Osteoblast (primary cell): ENCODE measurements around the gene SLC24A4. TPM values are rescaled to one million over a fixed set of nuclear protein-coding genes. Genes with fewer than 3 reads are reported as not detected.

Source experiments
- DNase-seq: peaks from one replicate; pipeline ENCODE4 v3.0.0; 2011; ENCODE audit warnings: low spot score, mixed read lengths; ENCODE audit not compliant: insufficient read length; ENCODE audit errors: missing footprints
- H2AFZ ChIP-seq: 2 replicates; pipeline ENCODE4 v1.6.0; 2011; ENCODE audit warnings: mild to moderate bottlenecking, low read length
- H3K27ac ChIP-seq: 2 replicates; pipeline ENCODE4 v1.5.1; 2011; ENCODE audit warnings: mild to moderate bottlenecking, low read depth, low read length, moderate library complexity
- H3K27me3 ChIP-seq: 2 replicates; pipeline ENCODE4 v1.6.0; 2012; ENCODE audit warnings: mild to moderate bottlenecking, control low read depth, inconsistent platforms, low read length, moderate library complexity; ENCODE audit not compliant: insufficient read depth
- H3K36me3 ChIP-seq: 2 replicates; pipeline ENCODE4 v1.5.1; 2011; ENCODE audit warnings: mild to moderate bottlenecking, low read length, control low read depth, moderate library complexity; ENCODE audit not compliant: insufficient read depth
- H3K4me1 ChIP-seq: 2 replicates; pipeline ENCODE4 v1.5.1; 2011; ENCODE audit warnings: mild to moderate bottlenecking, low read length, control low read depth, moderate library complexity; ENCODE audit not compliant: insufficient read depth
- H3K4me2 ChIP-seq: 2 replicates; pipeline ENCODE4 v1.6.0; 2011; ENCODE audit warnings: mild to moderate bottlenecking, low read length; ENCODE audit not compliant: insufficient read depth
- H3K4me3 ChIP-seq: fragments of 200-600 bp; sonication (generic); 3 replicates; pipeline ENCODE4 v1.5.1; 2012; ENCODE audit warnings: mild to moderate bottlenecking, low read length, inconsistent platforms; ENCODE audit not compliant: insufficient read depth
- H3K79me2 ChIP-seq: 2 replicates; pipeline ENCODE4 v1.6.0; 2012; ENCODE audit warnings: mild to moderate bottlenecking, low read length, control low read depth, inconsistent platforms; ENCODE audit not compliant: insufficient read depth
- H3K9me3 ChIP-seq: 2 replicates; pipeline ENCODE4 v1.5.1; 2011; ENCODE audit warnings: low read depth, low read length, control low read depth
- H4K20me1 ChIP-seq: 2 replicates; pipeline ENCODE4 v1.6.0; 2012; ENCODE audit warnings: mild to moderate bottlenecking, low read length, control low read depth; ENCODE audit not compliant: insufficient read depth
- total RNA-seq: library from RNA; depleted of rRNA; stranded (reverse); fragments of >200 nt; gene quantifications from 2 replicates; pipeline ENCODE4 v1.2.3, GENCODE V29; 2012
- TF ChIP-seq, protein P1 (sequence below): IDR thresholded peaks from 2 replicates; pipeline ENCODE4 v1.5.1; 2011; ENCODE audit warnings: mild to moderate bottlenecking, low read depth, low read length, moderate library complexity; ENCODE audit errors: extremely low read depth

Gene SLC24A4
- total RNA-seq, 1 donor: under 0.01 TPM

DNA sequence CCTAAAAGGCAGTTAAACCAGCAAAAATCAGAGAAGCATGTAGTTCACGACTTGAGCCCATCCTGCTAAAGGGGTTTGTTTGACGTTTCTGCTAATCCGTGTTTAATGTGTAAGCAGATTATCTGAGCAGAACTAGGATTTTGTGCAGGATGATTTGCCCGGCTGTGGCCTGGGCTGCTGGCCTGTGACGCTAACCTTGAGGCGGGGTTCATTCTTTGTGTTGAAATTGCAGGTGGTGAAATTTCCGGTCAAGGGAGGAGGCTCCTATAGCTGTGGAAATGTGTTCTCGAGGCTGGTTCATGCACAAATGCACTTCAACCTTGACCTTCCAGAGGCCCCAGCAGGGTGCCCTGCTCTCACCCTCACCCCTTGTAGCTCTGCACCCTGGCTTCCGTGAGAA, 63.7 kb downstream of the SLC24A4 start:
- Histone ChIP-seq H3K4me3 (no peak overlapping the region), H3K79me2 (no peaks in the 10 kb centered on the region), H3K9me3 (no peaks in the 10 kb centered on the region), H3K4me2 (no peak overlapping the region), H3K27ac (no peak overlapping the region), H3K4me1 (no peaks in the 10 kb centered on the region), H3K36me3 (no peaks in the 10 kb centered on the region), H3K27me3 (peaks cover 7% of the 10 kb centered on the region), H4K20me1 (no peaks in the 10 kb centered on the region), H2AFZ (no peak overlapping the region)
- no peak for DNase-seq
- TF ChIP-seq, protein P1, sequence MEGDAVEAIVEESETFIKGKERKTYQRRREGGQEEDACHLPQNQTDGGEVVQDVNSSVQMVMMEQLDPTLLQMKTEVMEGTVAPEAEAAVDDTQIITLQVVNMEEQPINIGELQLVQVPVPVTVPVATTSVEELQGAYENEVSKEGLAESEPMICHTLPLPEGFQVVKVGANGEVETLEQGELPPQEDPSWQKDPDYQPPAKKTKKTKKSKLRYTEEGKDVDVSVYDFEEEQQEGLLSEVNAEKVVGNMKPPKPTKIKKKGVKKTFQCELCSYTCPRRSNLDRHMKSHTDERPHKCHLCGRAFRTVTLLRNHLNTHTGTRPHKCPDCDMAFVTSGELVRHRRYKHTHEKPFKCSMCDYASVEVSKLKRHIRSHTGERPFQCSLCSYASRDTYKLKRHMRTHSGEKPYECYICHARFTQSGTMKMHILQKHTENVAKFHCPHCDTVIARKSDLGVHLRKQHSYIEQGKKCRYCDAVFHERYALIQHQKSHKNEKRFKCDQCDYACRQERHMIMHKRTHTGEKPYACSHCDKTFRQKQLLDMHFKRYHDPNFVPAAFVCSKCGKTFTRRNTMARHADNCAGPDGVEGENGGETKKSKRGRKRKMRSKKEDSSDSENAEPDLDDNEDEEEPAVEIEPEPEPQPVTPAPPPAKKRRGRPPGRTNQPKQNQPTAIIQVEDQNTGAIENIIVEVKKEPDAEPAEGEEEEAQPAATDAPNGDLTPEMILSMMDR: no peak

DNA sequence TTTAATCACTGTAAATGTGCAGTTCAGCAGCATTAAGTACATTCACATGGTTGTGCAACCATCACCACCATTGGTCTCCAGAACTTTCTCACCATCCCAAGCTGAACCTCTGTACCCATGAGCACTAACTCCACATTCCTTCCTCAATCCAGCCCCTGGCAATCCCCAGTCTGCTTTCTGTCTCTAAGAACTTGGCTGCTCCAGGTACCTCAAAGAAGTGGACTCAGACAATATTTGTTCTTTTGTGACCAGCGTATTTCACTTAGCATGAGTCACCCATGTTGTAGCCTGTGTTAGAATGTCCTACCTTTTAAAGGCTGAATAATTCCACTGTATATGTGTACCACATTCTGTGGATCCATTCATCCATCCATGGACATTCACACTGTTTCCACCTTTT, 64.6 kb downstream of the SLC24A4 start:
- DNase-seq: no peak
- Histone ChIP-seq H3K4me1 (no peaks in the 10 kb centered on the region), H3K4me3 (no peak overlapping the region), H4K20me1 (no peaks in the 10 kb centered on the region), H3K9me3 (no peaks in the 10 kb centered on the region), H3K27me3 (peaks cover 7% of the 10 kb centered on the region), H3K27ac (no peak overlapping the region), H3K36me3 (no peaks in the 10 kb centered on the region), H3K4me2 (no peak overlapping the region), H3K79me2 (no peaks in the 10 kb centered on the region), H2AFZ (no peak overlapping the region)
- TF ChIP-seq, protein P1: no peak

DNA sequence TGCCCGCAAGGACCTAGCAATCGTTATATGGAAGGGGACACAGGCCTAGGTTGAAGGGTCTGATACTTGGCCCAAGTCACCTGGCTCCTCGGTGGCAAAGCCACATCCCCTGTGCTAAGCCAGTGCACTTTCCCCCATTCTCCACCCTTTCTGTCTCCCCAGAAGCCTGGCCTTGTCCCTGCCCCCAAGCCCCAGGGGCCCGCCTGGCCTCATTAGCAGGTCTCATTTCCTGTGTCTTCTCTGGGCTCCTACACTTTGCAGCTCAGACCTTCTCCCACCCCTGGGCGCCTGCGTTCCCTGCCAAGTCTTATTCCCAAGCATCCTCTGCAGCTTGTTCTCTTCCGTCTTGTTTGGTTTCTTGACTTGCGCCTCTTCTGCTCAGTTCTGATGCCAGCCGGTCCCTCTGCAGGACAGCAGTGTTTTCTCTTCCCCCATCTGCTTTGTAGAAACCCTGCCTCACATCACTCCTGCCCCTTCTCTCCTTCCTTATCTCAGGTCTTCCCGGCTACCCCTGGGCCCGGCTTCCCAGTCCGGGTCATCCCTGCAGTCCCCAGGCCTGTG, 66.7 kb downstream of the SLC24A4 start:
- Histone ChIP-seq H3K79me2 (no peaks in the 10 kb centered on the region), H3K9me3 (no peaks in the 10 kb centered on the region), H2AFZ (no peak overlapping the region), H3K4me1 (no peaks in the 10 kb centered on the region), H3K4me2 (no peak overlapping the region), H3K36me3 (no peaks in the 10 kb centered on the region), H3K27me3 (peaks cover 4% of the 10 kb centered on the region), H3K27ac (no peak overlapping the region), H3K4me3 (no peak overlapping the region), H4K20me1 (no peaks in the 10 kb centered on the region)
- no peak for DNase-seq
- TF ChIP-seq, protein P1: no peak

DNA sequence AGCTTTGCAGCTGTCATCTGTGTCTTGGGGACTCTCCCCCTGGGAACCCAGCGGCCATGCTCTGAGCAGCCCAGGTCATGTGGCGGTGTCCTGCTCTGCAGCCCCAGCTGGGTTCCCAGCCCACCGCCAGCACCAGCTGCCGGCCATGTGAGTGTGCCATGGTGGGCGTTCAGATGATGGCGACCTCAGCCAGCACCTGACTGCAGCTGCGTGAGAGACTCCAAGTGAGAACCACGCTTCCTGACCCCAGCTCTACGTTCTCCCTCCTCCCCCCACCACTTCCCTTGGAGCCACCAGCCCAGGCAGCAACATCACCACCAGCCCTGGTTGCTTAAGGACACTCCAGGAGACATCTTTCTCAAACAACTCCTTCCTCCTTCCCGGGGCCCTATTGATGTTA, 68.8 kb downstream of the SLC24A4 start:
- H3K4me1 ChIP-seq: peaks cover 3% of the 10 kb centered on the region
- H3K4me3 ChIP-seq: no peak overlapping the region
- TF ChIP-seq, protein P1: no peak
- H3K79me2 ChIP-seq: no peaks in the 10 kb centered on the region
- no peaks in the 10 kb centered on the region for H4K20me1 ChIP-seq
- H3K27ac ChIP-seq: no peak overlapping the region
- H3K36me3 ChIP-seq: no peaks in the 10 kb centered on the region
- H3K4me2 ChIP-seq: no peak overlapping the region
- no peaks in the 10 kb centered on the region for H3K9me3 ChIP-seq
- no peak overlapping the region for H2AFZ ChIP-seq
- H3K27me3 ChIP-seq: no peaks in the 10 kb centered on the region
- DNase-seq: no peak
